ENCODE data around the gene UCN2.

- no peak for TF ChIP-seq CTCF (IDR thresholded peaks at IDR 0.05)
- TF ChIP-seq POLR2A (IDR thresholded peaks at IDR 0.05) = no peak
- no peak for TF ChIP-seq EP300 (IDR thresholded peaks at IDR 0.05)
Measured at GRCh38 chr3:48528754-48529153, 34.8 kb downstream of the UCN2 start.
